WTC11 (cell line): ENCODE measurements around the gene KIF26A. TPM values are rescaled to one million over a fixed set of nuclear protein-coding genes. Genes with fewer than 3 reads are reported as not detected.

Source experiments
- ATAC-seq: fragments of 200-7000 bp; cut with Tn5 transposase; 2 replicates; pipeline ENCODE4 v1.10.0; 2021; ENCODE audit warnings: mild to moderate bottlenecking, moderate library complexity
- CTCF ChIA-PET: fragments of 300-600 bp; sonication (Branson Sonifier 250); formaldehyde crosslinking; loops from one replicate; lab custom pipeline; 2021; ENCODE audit warnings: antibody characterized with exemption; lab: Charles Lee
- POLR2A ChIA-PET: fragments of 350-600 bp; sonication (Branson Sonifier 250); formaldehyde crosslinking; loops from one replicate; lab custom pipeline; 2021; ENCODE audit warnings: antibody characterized with exemption; lab: Charles Lee
- DNase-seq: peaks from one replicate; pipeline ENCODE4 v3.0.0; 2021; ENCODE audit warnings: low spot score
- H3K27ac Mint-ChIP-seq: 2 replicates; pipeline ENCODE4 v1.8.0; 2021; ENCODE audit warnings: mixed read lengths
- H3K27me3 Mint-ChIP-seq: 2 replicates; pipeline ENCODE4 v1.8.0; 2021; ENCODE audit warnings: low read depth, mild to moderate bottlenecking, moderate library complexity, mixed read lengths
- H3K36me3 Mint-ChIP-seq: 2 replicates; pipeline ENCODE4 v1.8.0; 2021; ENCODE audit warnings: mixed read lengths
- H3K4me1 Mint-ChIP-seq: 2 replicates; pipeline ENCODE4 v1.8.0; 2022; ENCODE audit warnings: mixed read lengths
- H3K4me3 Mint-ChIP-seq: 2 replicates; pipeline ENCODE4 v1.8.0; 2021; ENCODE audit warnings: mild to moderate bottlenecking, moderate library complexity, mixed read lengths
- H3K9me3 Mint-ChIP-seq: 2 replicates; pipeline ENCODE4 v1.8.0; 2021; ENCODE audit warnings: mixed read lengths
- CREM ChIP-seq: sonication (generic); formaldehyde crosslinking; IDR thresholded peaks from 2 replicates; pipeline ENCODE4 v1.8.1; 2022; ENCODE audit warnings: mild to moderate bottlenecking, missing genetic modification reagents, moderate library complexity
- E2F1 ChIP-seq: sonication (generic); formaldehyde crosslinking; IDR thresholded peaks from 2 replicates; pipeline ENCODE4 v1.8.0; 2022; ENCODE audit warnings: mild to moderate bottlenecking, missing genetic modification reagents
- E2F4 ChIP-seq: sonication (generic); formaldehyde crosslinking; IDR thresholded peaks from 2 replicates; pipeline ENCODE4 v1.8.1; 2022; ENCODE audit warnings: low read depth, mild to moderate bottlenecking, moderate library complexity, missing genetic modification reagents, borderline replicate concordance
- E2F5 ChIP-seq: sonication (generic); formaldehyde crosslinking; IDR thresholded peaks from 2 replicates; pipeline ENCODE4 v1.8.1; 2022; ENCODE audit warnings: mild to moderate bottlenecking, moderate library complexity, missing genetic modification reagents
- EMX1 ChIP-seq: fragments of 250-450 bp; sonication (Bioruptor Pico); IDR thresholded peaks from 2 replicates; pipeline ENCODE4 v1.8.0; 2021; ENCODE audit warnings: mild to moderate bottlenecking
- ESRRA ChIP-seq: sonication (generic); formaldehyde crosslinking; IDR thresholded peaks from 2 replicates; pipeline ENCODE4 v1.8.1; 2022; ENCODE audit warnings: mild to moderate bottlenecking, missing genetic modification reagents, borderline replicate concordance
- JAZF1 ChIP-seq: fragments of 250-450 bp; sonication (Bioruptor Pico); IDR thresholded peaks from 2 replicates; pipeline ENCODE4 v1.9.0; 2021; ENCODE audit warnings: moderate library complexity, mild to moderate bottlenecking, inconsistent platforms
- MXD4 ChIP-seq: fragments of 250-450 bp; sonication (Bioruptor Pico); IDR thresholded peaks from 2 replicates; pipeline ENCODE4 v1.8.0; 2021; ENCODE audit warnings: mild to moderate bottlenecking, moderate library complexity, borderline replicate concordance
- NFATC4 ChIP-seq: fragments of 250-450 bp; sonication (Bioruptor Pico); IDR thresholded peaks from 2 replicates; pipeline ENCODE4 v1.9.0; 2021; ENCODE audit warnings: mild to moderate bottlenecking
- RELA ChIP-seq: sonication (generic); formaldehyde crosslinking; IDR thresholded peaks from 2 replicates; pipeline ENCODE4 v1.8.1; 2022; ENCODE audit warnings: missing genetic modification reagents, mild to moderate bottlenecking, borderline replicate concordance
- SMAD3 ChIP-seq: sonication (generic); formaldehyde crosslinking; IDR thresholded peaks from 2 replicates; pipeline ENCODE4 v1.8.0; 2022; ENCODE audit warnings: missing genetic modification reagents, mild to moderate bottlenecking, borderline replicate concordance
- USF1 ChIP-seq: sonication (generic); formaldehyde crosslinking; IDR thresholded peaks from 2 replicates; pipeline ENCODE4 v1.8.0; 2022; ENCODE audit warnings: mild to moderate bottlenecking, missing genetic modification reagents
- ZNF219 ChIP-seq: sonication (generic); formaldehyde crosslinking; IDR thresholded peaks from 2 replicates; pipeline ENCODE4 v1.8.0; 2023; ENCODE audit warnings: missing genetic modification reagents, mild to moderate bottlenecking, borderline replicate concordance
- ZNF232 ChIP-seq: sonication (generic); formaldehyde crosslinking; IDR thresholded peaks from 2 replicates; pipeline ENCODE4 v1.8.0; 2022; ENCODE audit warnings: mild to moderate bottlenecking, missing genetic modification reagents
- ZNF512 ChIP-seq: sonication (generic); formaldehyde crosslinking; IDR thresholded peaks from 2 replicates; pipeline ENCODE4 v1.8.1; 2022; ENCODE audit warnings: missing genetic modification reagents, borderline replicate concordance
- ZNF532 ChIP-seq: fragments of 250-450 bp; sonication (Bioruptor Pico); IDR thresholded peaks from 2 replicates; pipeline ENCODE4 v1.9.0; 2021; ENCODE audit warnings: mild to moderate bottlenecking, borderline replicate concordance
- total RNA-seq: library from RNA; stranded (reverse); gene quantifications from 3 replicates; pipeline ENCODE4 v1.2.3, GENCODE V29; 2021

KIF26A gene
- total RNA-seq, 1 experiment from 2014 or later: 53.4 TPM

- H3K36me3 Mint-ChIP-seq: no peaks in the 10 kb centered on the region
- TF ChIP-seq ESRRA (CRISPR knock-in tag): no peak
- no peak for TF ChIP-seq NFATC4
- TF ChIP-seq USF1 (CRISPR knock-in tag): no peak
- no peak for TF ChIP-seq SMAD3 (CRISPR knock-in tag)
- TF ChIP-seq ZNF219 (CRISPR knock-in tag): no peak
- ATAC-seq: no peak
- H3K4me1 Mint-ChIP-seq: peaks cover 30% of the 10 kb centered on the region
- H3K9me3 Mint-ChIP-seq: no peaks in the 10 kb centered on the region
- CTCF ChIA-PET: interaction anchor here (0.6 to 1.7 kb wide), 4 partner anchors 47 to 149 kb away, joined by 3 to 6 read pairs (median 4); no protein-coding TSS in a partner anchor
- DNase-seq: peak; percentile 7
- H3K27ac Mint-ChIP-seq: no peak overlapping the region
- POLR2A ChIA-PET: no interaction called here
- H3K4me3 Mint-ChIP-seq: no peak overlapping the region
- no peaks in the 10 kb centered on the region for H3K27me3 Mint-ChIP-seq
Observed at GRCh38 chr14:104221071-104221625, 82.8 kb downstream of the KIF26A start.

GRCh38 chr14:104221636-104222369 is 83.4 kb downstream of the KIF26A start:
- no peaks in the 10 kb centered on the region for H3K9me3 Mint-ChIP-seq
- no peak for TF ChIP-seq ZNF532 (CRISPR knock-in tag)
- TF ChIP-seq USF1 (CRISPR knock-in tag): no peak
- TF ChIP-seq ESRRA (CRISPR knock-in tag): no peak
- no peak for TF ChIP-seq E2F1
- TF ChIP-seq CREM (CRISPR knock-in tag): no peak
- TF ChIP-seq EMX1: no peak
- TF ChIP-seq ZNF232 (CRISPR knock-in tag): no peak
- TF ChIP-seq RELA (CRISPR knock-in tag): no peak
- TF ChIP-seq, all 79 proteins: peak for 0
- Mint-ChIP-seq H3K27me3 (no peaks in the 10 kb centered on the region), H3K4me3 (no peak overlapping the region), H3K4me1 (peaks cover 33% of the 10 kb centered on the region), H3K36me3 (no peaks in the 10 kb centered on the region), H3K27ac (no peak overlapping the region)
- ATAC-seq (no peak), DNase-seq (peak; percentile 4)
- ChIA-PET CTCF (interaction anchor here (0.9 kb wide), 1 partner anchor 46 kb away, joined by 3 read pairs; no protein-coding TSS in a partner anchor), POLR2A (interaction anchor here (0.6 kb wide), 1 partner anchor 20 kb away, joined by 3 read pairs; no protein-coding TSS in a partner anchor)

GRCh38 chr14:104222396-104223036 is 84.1 kb downstream of the KIF26A start:
- peak; percentile 5 for DNase-seq
- Mint-ChIP-seq H3K4me3 (no peak overlapping the region), H3K36me3 (no peaks in the 10 kb centered on the region), H3K27ac (no peak overlapping the region), H3K4me1 (peaks cover 33% of the 10 kb centered on the region), H3K9me3 (no peaks in the 10 kb centered on the region), H3K27me3 (no peaks in the 10 kb centered on the region)
- ChIA-PET CTCF (interaction anchor here (0.7 to 2.4 kb wide), 5 partner anchors 46 to 342 kb away, joined by 3 to 10 read pairs (median 4); no protein-coding TSS in a partner anchor), POLR2A (interaction anchor here (0.6 kb wide), 1 partner anchor 19 kb away, joined by 3 read pairs; no protein-coding TSS in a partner anchor)
- no peak for ATAC-seq
- no peak for TF ChIP-seq JAZF1 (CRISPR knock-in tag)
- TF ChIP-seq E2F5 (CRISPR knock-in tag): no peak
- TF ChIP-seq MXD4: no peak
- TF ChIP-seq E2F4 (CRISPR knock-in tag): no peak
- TF ChIP-seq ZNF512 (CRISPR knock-in tag): no peak
